Measurements from ENCODE around the gene MRTFA. TPM values are rescaled to one million over a fixed set of nuclear protein-coding genes. Genes with fewer than 3 reads are reported as not detected.
A peak's percentile ranks its signal among the peaks of the same experiment; 100 is the strongest.

MRTFA gene
- total RNA-seq, 6 experiments from 2014 or later = 9.3 to 20.6 (median 16.3) TPM

GRCh38 chr22:40611606-40612005 is 24.9 kb downstream of the MRTFA start:
- intact Hi-C loops (cut with DNase I) = no loop called here
- peaks cover 0 to 1% (median 0%) of the 10 kb centered on the region in 4 donors for H3K4me1 ChIP-seq
- no peaks in the 10 kb centered on the region for H3K36me3 ChIP-seq
- DNase-seq = no peak
- TF ChIP-seq CTCF (IDR thresholded peaks at IDR 0.05) (no peak), POLR2A (IDR thresholded peaks at IDR 0.05) (no peak)
- ATAC-seq = no peak
- no peaks in the 10 kb centered on the region for H3K9me3 ChIP-seq
- H3K27ac ChIP-seq = no peak overlapping the region
- no peak overlapping the region for H3K4me3 ChIP-seq
- H3K27me3 ChIP-seq = no peaks in the 10 kb centered on the region

- Histone ChIP-seq H3K27ac (no peak overlapping the region), H3K4me3 (no peak overlapping the region), H3K36me3 (no peaks in the 10 kb centered on the region), H3K4me1 (peaks cover 0 to 13% (median 3%) of the 10 kb centered on the region in 4 donors), H3K9me3 (no peaks in the 10 kb centered on the region), H3K27me3 (no peaks in the 10 kb centered on the region)
- ATAC-seq (peak in 1 of 4 donors; percentile 19), DNase-seq (no peak)
- WGBS (ENCODE audit: insufficient coverage, low coverage, low lambda C conversion rate, missing lambda C conversion rate) = 92% methylated on average over 1 of the region's 1 CpG
- TF ChIP-seq CTCF (IDR thresholded peaks at IDR 0.05) (no peak), POLR2A (IDR thresholded peaks at IDR 0.05) (no peak)
- intact Hi-C loops (cut with DNase I) = no loop called here
Observed at GRCh38 chr22:40610329-40610850, 26.1 kb downstream of the MRTFA start.

GRCh38 chr22:40609216-40609615 is 27.3 kb downstream of the MRTFA start:
- 75% methylated on average over 3 of the region's 3 CpGs for WGBS (ENCODE audit: insufficient coverage, low coverage, low lambda C conversion rate, missing lambda C conversion rate)
- ATAC-seq (no peak), DNase-seq (no peak)
- Histone ChIP-seq H3K36me3 (no peaks in the 10 kb centered on the region), H3K27me3 (no peaks in the 10 kb centered on the region), H3K9me3 (no peaks in the 10 kb centered on the region), H3K4me1 (peaks cover 0 to 16% (median 4%) of the 10 kb centered on the region in 4 donors), H3K27ac (no peak overlapping the region), H3K4me3 (no peak overlapping the region)
- intact Hi-C loops (cut with DNase I) = no loop called here
- TF ChIP-seq POLR2A (IDR thresholded peaks at IDR 0.05) (no peak), CTCF (IDR thresholded peaks at IDR 0.05) (no peak)

DNA sequence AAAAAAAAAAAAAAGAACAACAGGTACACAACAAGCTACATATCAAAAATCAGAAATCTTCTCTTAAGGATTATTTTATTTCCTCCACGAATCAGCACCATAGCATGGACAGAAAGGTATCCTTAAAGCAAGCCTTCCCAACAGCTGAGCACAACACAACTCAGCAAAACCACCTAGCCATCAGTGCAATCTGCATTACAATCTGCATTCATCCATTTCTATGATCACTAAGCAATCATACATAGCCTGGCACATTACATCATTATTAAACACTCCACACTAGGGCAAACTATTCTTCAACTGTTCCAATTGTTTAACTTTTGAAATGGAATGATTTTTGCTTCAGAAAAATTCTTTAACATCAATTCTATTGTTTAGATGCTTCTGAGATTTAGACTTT is 29.0 kb downstream of the MRTFA start:
- ATAC-seq (no peak), DNase-seq (no peak)
- TF ChIP-seq POLR2A (IDR thresholded peaks at IDR 0.05) = no peak
- TF ChIP-seq CTCF (IDR thresholded peaks at IDR 0.05) = no peak

GRCh38 chr22:40606306-40606705 is 30.2 kb downstream of the MRTFA start:
- no peak overlapping the region for H3K27ac ChIP-seq
- no peak for TF ChIP-seq CTCF (IDR thresholded peaks at IDR 0.05)
- no peak for TF ChIP-seq POLR2A (IDR thresholded peaks at IDR 0.05)
- no peak for ATAC-seq

More for the DNA sequence above, 29.0 kb downstream of the MRTFA start:
- H3K27ac ChIP-seq = no peak overlapping the region
- H3K4me1 ChIP-seq = peaks cover 0 to 16% (median 4%) of the 10 kb centered on the region in 4 donors
- H3K27me3 ChIP-seq = no peaks in the 10 kb centered on the region
- WGBS (ENCODE audit: insufficient coverage, low coverage, low lambda C conversion rate, missing lambda C conversion rate) = 67% methylated on average over 1 of the region's 1 CpG
- no peak overlapping the region for H3K4me3 ChIP-seq
- intact Hi-C loops (cut with DNase I) = no loop called here
- no peaks in the 10 kb centered on the region for H3K36me3 ChIP-seq
- H3K9me3 ChIP-seq = no peaks in the 10 kb centered on the region

More at GRCh38 chr22:40606306-40606705, 30.2 kb downstream of the MRTFA start:
- no peaks in the 10 kb centered on the region for H3K9me3 ChIP-seq
- no peak overlapping the region for H3K4me3 ChIP-seq
- no peaks in the 10 kb centered on the region for H3K27me3 ChIP-seq
- no peaks in the 10 kb centered on the region for H3K36me3 ChIP-seq
- intact Hi-C loops (cut with DNase I) = no loop called here
- peaks cover 0 to 16% (median 4%) of the 10 kb centered on the region in 4 donors for H3K4me1 ChIP-seq
- DNase-seq = no peak

Measured in right lobe of liver (tissue), 6 donors.